Stimulated activated CD4-positive, alpha-beta T cell treated with anti-CD3 and anti-CD28 coated beads, Interleukin-2, amount 100 ng/mL, for 24 hours (primary cell): ENCODE results near the gene RRP9.
A peak's percentile ranks its signal among the peaks of the same experiment; 100 is the strongest.
"Not testable (repeated sequence)": the region's sequence is repeated elsewhere in the genome, so short reads cannot be mapped to it uniquely, and the experiment has no call there.

Experiments used
- DNase-seq, 2 donors: peaks; one replicate each; pipeline ENCODE4 v3.0.0-alpha.2; 2020

Gene RRP9

GRCh38 chr3:51937014-51937413, 4.7 kb downstream of the RRP9 start:
- no peak for DNase-seq

- no peak for DNase-seq
These were observed 5.6 kb downstream of the RRP9 start for GRCh38 chr3:51935886-51936755.

- DNase-seq = no peak
These were observed 6.5 kb downstream of the RRP9 start for GRCh38 chr3:51934991-51935885.

GRCh38 chr3:51934139-51934850, 7.4 kb downstream of the RRP9 start:
- DNase-seq = no peak

- DNase-seq = no peak
These were observed 8.1 kb downstream of the RRP9 start for GRCh38 chr3:51933471-51934138.

GRCh38 chr3:51932471-51933370, 9.0 kb downstream of the RRP9 start:
- no peak for DNase-seq

- DNase-seq = no peak
These were observed 9.9 kb downstream of the RRP9 start for GRCh38 chr3:51931756-51932155.

GRCh38 chr3:51930439-51930838, 11.3 kb downstream of the RRP9 start:
- no peak for DNase-seq

GRCh38 chr3:51929420-51930003, 12.2 kb downstream of the RRP9 start:
- no peak for DNase-seq

GRCh38 chr3:51928981-51929380, 12.7 kb downstream of the RRP9 start:
- not testable (repeated sequence) for DNase-seq

GRCh38 chr3:51928438-51928837, 13.3 kb downstream of the RRP9 start:
- no peak for DNase-seq

- no peak for DNase-seq
These were observed 14.4 kb downstream of the RRP9 start for GRCh38 chr3:51927061-51927977.

GRCh38 chr3:51921081-51921578, 20.6 kb downstream of the RRP9 start:
- DNase-seq = no peak

GRCh38 chr3:51916418-51916817, 25.3 kb downstream of the RRP9 start:
- no peak for DNase-seq

- DNase-seq = no peak
These were observed 33.7 kb downstream of the RRP9 start for GRCh38 chr3:51908026-51908425.

GRCh38 chr3:51904034-51904823, 37.5 kb downstream of the RRP9 start:
- no peak for DNase-seq

- peak; percentile 33 to 35 for DNase-seq
These were observed 39.3 kb downstream of the RRP9 start for GRCh38 chr3:51902361-51902760.

GRCh38 chr3:51900043-51900442, 41.7 kb downstream of the RRP9 start:
- DNase-seq = not testable (repeated sequence)

GRCh38 chr3:51897391-51897790, 44.3 kb downstream of the RRP9 start:
- DNase-seq = no peak
